GM21515 (cell line): ENCODE results near the gene SMAD2.

Experiments used
- ATAC-seq: cut with Tn5 transposase; IDR thresholded peaks from one replicate; pipeline ENCODE4 v1.9.1; 2021; ENCODE audit not compliant: unreplicated experiment

The SMAD2 gene

GRCh38 chr18:47932603-47933002, 2.1 kb upstream of the SMAD2 start:
- no peak for ATAC-seq

DNA sequence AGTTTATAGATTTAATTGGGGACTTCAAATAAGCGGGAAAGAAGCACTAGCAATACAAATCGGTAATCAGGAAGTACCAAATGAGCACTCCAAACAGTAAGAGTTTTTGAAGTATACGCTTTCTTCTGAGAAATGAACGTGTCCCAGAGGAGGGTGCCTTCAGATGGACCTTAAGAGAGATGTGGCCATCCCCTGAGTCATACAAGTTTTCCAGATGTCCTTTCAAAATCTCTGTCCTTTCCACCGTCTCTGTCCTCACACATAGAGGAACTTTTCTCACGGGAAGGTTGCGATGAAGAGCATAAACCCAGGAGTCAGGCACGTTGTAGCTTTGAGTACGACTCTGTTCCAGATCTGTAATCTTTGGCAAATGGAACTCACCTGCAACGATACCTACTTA, 1.7 kb upstream of the SMAD2 start:
- ATAC-seq: no peak

DNA sequence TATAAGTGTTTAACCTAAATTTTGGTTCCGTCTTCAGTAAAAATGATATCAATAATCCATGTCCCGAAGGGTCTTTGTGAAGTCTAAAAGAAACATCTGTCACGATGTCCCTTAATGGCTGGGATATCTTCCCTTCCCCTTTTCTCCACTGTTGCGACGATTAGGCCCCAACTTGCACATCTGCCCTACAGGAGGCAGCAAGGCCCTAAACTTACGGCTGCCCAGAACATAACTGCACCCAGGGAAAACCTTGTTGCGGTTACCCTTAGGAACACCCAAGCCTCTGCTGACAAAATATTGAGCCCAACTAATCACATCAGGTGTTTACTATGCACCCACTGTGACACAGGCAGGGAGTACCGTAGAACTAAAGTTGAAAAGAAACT, 1.3 kb upstream of the SMAD2 start:
- no peak for ATAC-seq

DNA sequence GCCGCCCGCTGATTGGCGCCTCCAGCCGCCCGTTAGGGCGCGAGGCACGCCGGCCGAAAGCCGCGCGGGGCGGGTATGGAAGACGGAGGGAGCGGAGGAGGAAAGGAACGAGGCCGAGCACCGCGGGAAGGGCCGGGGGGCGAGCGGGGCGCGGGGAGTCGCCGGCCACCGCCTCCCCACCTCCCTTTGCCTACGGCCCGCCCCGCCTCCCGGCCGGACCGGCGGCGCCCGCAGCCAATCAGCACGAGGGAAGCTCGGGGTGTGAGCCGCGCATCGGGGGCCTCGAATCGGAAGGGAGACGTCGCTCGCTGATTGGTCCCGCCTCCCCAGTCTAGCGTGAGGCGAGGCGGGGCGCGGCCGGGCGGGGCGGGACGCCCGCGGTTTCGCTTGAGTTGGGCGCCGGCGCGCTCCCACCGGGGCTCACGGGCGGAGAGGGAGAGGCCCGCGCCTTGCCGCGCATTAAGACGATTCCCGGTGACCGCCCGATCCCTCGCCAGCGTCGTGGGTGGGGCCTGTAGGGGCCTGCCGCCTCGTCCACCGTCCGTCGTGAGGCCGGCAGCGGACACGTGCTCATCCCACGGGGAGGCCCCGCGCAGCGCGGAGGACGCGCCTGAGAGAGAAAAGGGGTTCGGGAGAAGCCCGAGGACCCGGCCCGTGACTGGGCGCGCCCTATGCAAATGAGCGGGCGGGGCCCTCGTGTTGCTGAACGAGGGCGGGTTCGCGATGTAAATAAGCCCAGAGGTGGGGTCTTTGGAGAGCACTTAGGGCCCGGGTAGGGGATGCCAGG, 665 bp upstream of the SMAD2 start:
- peak; percentile 84 for ATAC-seq

DNA sequence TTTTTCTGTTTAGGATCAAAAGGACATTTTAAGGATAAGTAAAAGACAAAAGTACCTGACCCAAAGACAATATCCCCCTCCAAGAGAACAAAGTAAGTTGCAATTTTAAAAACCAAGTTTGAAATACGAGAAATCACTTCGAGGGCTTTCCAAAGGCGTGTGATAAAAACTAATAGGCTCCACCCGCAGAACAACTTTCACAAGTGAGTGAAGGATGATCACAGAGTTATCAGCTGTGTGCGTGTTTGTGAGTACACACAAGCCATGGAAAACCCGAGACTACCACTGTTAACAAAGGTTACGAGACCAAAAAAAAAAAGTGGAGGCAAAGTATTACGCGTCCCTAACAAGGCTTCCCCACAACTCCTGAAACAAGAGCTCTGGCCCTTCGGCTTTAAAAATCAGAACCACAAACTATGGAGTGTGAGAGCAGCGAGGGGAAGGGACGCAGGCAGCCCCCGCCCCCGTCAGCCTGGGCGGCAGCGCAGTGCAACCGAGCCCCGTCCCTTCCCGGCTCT, 719 bp downstream of the SMAD2 start:
- ATAC-seq: peak; percentile 0

DNA sequence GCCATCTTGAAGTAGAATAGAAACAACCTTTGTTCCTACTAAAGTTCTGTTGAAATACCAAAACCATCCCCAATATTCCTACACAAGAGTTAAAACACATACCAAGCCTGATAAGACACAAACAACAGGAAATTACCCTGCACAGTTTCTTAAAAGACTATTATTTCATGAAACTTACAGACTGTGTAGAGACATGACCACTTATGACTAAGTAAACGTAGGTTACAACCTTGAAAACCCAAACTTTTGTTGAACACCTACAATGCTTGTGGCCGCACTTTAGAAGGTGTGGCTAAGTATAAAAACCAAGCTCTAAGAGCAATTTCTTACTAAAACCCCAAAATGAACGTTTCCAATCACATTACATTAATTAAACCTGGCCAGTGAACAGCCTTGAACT, 2.0 kb downstream of the SMAD2 start:
- ATAC-seq: no peak

DNA sequence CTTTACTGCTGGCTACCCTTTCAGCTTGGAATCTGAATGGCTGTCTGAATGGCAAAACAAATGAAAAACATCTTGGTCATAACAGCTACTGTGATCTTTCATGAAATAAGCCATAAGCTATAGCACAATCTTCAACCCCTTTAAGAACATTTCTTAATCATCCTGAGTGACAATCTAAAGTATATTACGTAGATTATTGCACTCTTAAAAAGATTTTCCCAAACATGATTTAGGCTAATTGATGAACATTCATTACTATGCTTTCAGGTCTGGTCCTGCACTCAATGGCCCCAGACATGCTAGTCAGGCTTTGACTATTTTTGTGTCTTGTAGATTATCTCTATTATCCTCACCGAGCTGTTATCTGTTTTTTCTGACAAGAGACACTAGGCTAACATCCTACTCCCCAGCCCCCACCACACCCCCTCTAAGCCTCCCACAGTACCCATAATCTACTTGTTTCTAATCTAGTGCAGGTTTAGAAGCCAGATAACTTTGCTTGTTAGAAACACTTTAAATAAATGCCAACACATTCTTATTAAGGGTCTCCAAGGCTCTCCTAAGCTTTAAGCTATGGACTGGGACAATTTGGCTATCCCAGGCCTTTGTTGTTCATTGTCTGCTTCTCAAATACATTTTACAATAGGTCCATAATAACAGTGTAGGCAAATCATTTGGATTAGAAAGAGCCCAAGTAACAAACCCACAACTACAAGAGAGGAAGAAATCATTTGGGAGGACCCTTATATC, 4.2 kb downstream of the SMAD2 start:
- no peak for ATAC-seq

GRCh38 chr18:47919916-47920315, 10.5 kb downstream of the SMAD2 start:
- no peak for ATAC-seq

DNA sequence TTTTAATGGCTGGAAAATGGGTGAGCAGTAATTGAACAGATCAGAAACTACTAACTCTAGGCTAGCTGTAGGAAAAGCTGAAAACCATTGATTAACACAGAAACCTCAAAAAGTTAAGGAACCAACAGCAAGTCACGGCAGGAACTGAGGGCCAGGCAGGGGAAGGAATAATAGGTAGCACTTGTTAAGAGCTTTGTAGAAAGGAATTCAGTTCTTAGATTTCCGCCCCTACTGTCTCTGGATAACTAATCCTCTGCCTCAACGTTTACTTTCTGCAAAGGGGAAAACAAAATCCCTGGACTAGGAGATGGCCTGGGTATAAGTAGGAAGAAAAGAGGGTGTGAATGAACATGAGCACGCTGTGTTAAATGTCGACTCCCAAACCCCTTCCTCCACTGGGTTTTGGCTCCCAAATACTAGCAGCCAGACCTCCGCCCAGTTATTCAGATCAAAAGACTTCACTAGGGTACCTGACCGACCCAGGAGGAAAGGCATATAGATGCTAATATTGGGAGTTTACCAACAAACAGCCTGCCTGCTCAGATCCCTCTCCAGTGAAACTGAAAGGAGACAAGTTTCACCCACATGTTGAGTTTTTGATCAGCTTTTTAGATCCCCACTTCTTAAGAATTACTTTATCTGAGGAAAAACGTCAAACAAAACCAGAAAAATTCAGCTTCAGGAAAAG, 12.4 kb downstream of the SMAD2 start:
- ATAC-seq: peak; percentile 71

GRCh38 chr18:47915930-47916329, 14.5 kb downstream of the SMAD2 start:
- no peak for ATAC-seq

DNA sequence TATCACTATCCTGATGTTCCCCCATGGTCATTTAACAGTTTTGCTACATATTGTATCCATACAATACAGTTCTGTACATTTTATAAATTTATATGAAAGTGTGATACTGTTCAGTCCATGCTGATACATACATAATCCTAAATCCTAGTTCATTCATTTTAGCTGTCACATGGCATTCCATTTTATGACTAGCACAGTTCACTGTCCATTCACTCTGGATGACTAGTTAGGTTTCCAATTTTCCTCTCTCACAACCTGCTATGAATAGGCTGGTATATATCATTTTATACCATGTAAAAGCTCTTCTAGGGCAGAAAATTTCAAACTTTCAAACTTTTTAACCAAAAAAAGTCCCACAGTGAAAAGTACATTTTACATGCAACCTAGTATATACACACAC, 15.2 kb downstream of the SMAD2 start:
- ATAC-seq: no peak

GRCh38 chr18:47912794-47913585, 17.5 kb downstream of the SMAD2 start:
- no peak for ATAC-seq

- no peak for ATAC-seq
Measured at GRCh38 chr18:47912343-47912742, 18.1 kb downstream of the SMAD2 start.

DNA sequence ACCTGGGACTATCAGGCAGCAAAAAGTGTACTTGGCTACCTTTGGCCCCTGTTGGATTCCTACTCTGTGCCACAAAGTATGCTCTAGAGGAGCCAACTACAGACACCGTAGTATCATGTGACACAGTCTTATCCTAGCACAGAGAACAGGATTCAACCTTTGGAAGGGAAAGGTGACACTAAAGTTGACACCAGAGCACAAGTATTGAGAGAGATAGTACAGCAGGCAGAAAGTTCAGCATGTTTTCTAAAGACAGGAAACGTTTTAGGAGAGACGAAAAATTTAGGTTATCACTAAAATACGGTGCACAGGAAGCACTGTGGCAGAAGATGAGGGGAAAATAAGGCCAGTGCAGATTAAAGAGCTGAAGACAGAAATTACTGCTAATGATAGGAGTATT, 18.6 kb downstream of the SMAD2 start:
- ATAC-seq: no peak

GRCh38 chr18:47909484-47909883, 21.0 kb downstream of the SMAD2 start:
- ATAC-seq: no peak

- ATAC-seq: no peak
Measured at GRCh38 chr18:47908592-47908991, 21.9 kb downstream of the SMAD2 start.

DNA sequence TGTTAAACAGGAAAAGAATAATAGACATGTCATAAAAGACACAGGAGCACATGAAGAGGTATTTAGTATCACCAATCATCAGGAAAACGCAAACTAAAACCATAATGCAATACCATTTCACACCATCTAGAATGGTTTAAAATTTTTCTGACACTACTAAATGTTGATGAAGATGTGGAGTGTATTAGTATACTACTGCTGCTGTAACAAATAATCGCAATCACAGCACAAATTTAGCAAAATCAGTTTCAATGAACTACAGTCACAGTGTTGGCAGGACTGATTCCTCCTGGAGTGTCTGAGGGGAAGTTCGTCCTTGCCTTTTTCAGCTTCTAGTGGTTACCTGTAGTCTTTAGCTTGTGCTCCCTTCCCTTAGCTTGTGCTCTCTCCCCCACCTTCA, 24.1 kb downstream of the SMAD2 start:
- no peak for ATAC-seq

DNA sequence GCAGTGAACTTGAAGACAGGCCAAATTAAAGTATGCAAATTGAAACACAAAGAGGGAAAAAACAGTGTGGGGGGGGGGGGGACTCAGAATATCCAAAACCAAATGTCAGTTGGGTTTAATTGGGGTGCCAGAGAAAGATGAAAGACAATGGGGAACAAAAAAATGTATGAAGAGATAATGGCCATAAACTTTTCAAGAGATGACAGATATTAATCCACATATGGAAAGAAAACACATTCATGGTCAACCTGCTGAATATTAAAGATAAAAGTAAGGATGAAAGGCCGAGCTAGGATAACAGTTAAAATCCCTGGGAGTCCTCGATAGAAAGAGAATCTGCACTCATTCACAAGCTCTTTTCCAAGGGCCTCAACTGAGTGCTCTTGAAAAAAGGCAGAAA, 26.6 kb downstream of the SMAD2 start:
- no peak for ATAC-seq

DNA sequence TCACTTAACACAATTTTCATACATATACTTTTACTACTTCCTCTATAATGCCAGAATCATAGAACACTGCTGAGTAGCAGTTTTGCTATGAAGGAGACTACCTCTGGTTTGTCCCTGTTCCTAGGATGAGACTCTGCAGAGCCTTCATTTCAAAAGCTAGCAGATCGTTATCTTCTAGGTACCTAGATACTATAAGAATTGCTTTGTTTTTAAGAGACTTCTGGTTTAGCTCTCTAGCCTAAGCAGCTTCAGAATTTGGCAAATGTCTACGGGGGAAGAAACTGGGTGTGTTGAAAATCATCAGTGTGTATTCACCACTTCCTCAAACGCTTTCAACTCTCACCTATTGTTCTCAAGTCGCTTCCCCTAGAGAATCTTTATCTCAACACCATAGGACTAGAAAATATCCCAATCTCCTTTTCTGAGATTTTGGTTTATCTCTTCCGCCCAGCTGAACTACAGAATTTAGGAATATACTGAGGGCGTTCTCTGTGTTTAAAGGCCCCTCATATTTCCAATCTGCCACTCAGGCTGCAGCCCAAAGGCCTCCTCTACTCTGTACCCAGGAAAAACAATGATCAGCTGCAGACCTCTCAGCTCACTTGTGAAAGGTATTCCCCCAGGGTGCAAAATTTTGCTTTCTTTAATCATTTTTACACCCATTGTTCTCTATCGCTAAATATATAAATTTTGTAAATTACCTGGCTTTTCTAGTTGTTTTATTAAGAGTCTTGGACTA, 28.7 kb downstream of the SMAD2 start:
- peak; percentile 87 for ATAC-seq

GRCh38 chr18:47899107-47899840, 31.2 kb downstream of the SMAD2 start:
- no peak for ATAC-seq
